A204.1 (cell line): ENCODE results near the gene ARHGAP35.
"Not testable (repeated sequence)": the region's sequence is repeated elsewhere in the genome, so short reads cannot be mapped to it uniquely, and the experiment has no call there.

Source experiments
- FAIRE-seq: peaks from 2 replicates; lab custom pipeline; 2012; peaks lifted over from hg19 to GRCh38; lab: Jason Lieb, UNC

Gene ARHGAP35

DNA sequence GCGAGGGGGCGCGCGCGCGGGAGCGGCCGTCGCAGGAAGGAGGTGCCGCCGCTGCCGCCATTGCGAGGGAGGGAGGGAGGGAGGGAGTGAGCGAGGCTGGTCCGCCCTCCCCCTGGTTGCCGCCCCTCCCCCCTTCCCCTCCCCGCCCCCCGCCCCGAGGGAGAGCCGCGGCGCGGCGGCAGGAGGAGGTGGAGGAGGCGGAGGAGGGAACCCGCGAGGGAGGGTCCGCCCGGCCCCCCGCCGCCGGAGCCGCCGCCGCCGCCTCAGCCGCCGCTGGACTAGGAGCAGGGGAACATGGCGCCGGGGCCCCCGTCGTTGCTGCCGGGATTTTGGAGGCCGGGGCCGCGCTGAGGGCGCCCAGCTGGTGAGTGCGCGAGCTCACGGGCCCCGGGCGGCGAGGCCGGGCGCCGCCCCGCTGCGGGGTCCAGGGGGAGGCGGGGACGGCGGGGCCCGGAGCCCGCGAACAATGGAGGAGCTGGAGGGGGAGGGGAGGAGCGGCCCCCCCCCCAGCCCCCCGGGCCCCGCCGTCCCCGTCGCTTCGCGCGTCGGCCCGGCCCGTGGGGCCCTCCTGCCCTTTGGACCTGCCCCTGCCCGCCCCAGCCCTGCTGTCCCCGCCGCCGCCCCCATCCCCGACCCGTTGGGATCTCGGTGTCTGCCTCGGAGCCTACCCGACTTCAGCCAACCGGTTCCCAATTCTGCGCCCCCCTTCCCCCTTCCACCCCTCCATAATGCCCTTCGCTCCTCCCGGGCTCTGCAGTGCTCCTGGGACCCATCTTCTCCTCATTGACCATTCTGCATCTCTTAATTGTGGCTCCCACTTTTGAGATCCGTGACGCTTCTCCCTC, at the start of gene ARHGAP35:
TSS of gene ARHGAP35 (plus strand) at position 152 of the 845 bp plus-strand sequence. CDS start 57,679 bp downstream, outside the sequence.
- FAIRE-seq, result no peak

DNA sequence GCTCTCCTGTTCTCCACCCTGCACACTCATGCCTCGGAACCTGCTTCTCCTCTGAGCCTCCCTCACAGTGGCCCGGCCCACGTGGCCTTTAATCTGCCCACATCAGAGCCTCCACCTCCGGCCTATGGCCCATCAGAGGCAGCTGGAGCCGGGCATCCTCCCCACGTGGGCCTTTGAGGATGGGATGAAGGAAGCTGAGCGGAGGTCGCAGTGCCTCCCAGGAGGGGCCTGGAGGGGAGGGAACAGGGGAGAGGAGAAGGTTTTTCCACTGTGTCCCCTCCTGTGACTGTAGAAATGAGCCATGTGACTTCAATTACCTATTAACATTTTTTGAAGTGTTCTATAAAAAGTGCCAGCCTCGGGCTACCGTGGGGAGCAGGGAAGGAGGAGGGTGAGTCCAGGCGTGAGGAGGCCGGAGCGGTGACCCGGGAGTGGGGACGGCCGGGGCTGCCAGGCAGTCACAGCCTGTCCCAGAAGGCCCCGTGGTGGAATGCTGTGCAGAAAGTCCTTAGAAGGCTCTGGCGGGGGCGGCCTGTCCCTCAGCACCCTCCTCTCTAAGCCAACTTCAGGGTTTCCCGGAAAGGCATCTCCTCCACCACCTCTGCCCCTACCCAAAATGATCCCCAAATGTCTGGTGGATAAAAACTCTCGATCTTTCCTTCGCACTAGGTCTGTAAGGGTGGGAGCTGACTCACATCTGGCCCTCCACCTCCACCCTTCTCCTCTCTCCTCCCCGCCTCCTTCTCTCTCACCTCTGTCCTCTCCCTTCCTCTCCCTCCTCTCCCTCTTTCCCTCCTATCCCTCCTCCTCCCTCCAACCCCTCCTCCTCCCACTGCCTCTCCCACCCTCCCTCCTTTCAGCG, 47.6 kb upstream of the ARHGAP35 start:
- no peak for FAIRE-seq

DNA sequence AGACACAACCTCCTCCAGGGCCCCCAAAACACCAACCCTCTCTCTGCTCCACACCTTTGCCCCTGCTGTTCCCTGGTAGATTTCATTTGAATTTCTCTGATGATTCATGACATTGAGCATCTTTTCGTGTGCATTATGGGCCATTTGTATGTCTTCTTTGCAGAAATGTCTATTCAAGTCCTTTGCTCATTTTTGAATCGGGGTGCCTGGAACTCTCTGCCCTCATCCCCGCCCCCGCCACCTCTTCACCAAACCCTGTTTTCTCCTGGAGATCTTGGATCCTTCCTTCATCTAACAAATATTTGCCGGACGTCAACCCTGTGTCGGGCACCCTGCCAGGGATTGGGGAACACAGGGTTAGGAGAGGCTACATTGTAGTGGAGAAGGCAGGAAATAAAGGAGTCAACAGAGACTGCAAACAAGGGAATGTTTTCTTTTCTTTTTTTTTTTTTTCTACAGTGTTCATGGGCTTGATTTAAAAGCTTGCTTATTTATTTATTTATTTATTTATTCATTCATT, 46.9 kb upstream of the ARHGAP35 start:
- no peak for FAIRE-seq

DNA sequence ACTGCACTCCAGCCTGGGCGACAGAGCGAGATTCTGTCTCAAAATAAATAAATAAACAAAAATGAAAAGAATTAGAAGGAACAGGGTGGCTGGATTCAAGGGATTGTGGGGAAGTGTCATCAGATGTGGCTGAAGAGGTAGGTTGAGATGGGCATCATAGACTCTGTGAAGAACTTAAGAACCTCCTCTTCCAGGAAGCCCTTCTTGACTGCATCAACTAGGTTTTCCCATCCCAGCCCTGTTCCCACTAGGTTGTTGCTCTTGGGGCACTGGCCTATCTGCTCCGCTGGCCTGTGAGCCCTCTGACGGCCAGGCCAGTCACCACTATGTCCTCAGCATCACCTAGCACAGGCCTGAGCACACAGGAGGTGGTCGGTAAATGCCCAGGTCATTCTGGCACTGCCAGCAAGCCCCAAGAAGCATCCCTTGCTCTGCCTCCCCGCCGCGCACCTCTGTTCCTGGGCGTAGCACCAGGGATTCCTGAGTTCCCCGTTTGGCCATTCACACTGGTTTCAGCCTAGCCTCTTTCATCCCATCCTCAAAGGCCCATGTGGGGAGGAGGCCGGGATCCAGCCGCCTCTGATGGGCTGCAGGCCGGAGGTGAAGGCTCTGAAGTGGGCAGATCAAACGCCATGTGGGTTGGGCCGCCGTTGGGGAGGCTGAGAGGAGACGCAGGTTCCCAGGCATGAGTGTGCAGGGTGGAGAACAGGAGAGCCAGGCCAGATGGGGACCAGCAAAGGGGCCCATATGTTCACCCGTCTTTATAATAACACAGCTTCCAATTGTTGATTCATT, 44.8 kb upstream of the ARHGAP35 start:
- FAIRE-seq, result no peak

DNA sequence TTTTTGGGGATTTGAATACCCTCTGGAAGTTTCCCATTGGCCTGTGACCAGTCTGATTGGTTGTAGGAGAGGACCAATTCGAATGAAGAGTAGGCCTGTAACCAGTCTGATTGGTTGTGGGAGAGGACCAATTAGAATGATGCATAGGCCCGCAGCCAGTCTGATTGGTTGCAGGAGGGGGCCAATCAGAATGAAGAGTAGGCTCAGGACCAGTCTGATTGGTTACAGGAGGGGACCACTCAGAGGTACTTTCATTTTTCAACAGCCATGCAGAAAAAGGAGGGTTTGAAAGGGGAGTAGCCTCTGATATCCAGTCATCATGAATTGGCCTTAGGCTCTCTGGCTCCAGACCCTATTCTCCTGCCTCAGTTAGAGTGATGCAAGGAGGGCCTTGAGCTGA, 42.0 kb upstream of the ARHGAP35 start:
- FAIRE-seq, result no peak

DNA sequence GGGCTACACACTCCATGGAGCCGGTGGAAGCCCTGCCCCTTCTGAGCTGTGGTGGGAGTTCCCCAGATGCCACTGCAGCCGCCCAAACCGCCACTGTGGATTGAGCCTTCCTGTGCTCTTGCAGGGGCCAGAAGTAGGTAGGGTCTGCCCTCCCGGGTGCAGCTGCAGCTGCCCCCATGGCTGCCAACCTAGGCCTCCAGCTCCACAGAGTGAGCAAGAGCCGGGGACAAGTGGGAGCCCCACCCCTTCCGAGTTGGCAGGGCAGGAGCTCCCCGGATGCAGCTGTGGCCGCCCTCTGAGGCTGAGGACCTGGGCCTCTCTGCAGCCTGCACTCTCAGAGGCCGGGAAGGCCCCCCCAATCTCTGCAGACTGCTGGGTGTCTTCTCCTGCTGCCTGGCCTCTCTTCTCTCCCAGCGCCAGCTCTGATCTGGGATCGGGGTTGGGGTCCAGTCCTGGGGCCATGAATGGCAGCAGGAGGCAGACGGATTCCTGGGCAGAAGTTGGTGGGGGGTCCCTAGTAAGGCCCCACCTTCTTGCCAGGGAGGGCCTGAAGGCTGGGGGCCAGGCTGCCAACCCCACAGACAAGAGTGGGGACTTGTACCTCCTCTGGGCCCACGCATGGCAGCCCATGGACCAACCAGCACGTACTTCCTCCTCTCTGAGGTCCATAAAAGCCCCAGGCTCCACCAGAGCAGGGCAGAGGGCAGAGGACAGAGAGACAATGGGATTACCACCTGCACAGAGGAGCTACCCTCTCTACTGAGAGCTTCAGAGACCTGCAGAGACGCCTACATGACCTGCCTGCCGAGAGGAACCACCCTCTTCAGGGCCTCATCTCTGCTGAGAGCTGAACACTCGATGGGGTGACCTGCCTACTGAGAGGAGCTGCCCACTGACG, 39.0 kb upstream of the ARHGAP35 start:
- FAIRE-seq, result no peak

DNA sequence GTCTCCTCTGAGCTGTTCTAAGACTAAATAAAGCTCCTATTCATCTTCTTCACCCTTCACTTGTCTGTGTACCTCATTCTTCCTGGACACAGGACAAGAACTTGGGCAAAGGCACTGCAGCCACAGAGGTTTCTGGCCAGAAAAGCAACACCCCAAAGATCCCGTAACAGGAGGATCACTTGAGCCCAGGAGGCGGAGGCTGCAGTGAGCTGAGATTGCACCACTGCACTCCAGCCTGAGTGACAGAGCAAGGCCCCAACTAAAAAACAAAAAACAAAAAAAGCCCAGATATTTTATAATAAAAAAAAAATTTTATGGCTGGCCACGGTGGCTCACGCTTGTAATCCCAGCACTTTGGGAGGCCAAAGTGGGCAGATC, 38.4 kb upstream of the ARHGAP35 start:
- FAIRE-seq, result not testable (repeated sequence)

DNA sequence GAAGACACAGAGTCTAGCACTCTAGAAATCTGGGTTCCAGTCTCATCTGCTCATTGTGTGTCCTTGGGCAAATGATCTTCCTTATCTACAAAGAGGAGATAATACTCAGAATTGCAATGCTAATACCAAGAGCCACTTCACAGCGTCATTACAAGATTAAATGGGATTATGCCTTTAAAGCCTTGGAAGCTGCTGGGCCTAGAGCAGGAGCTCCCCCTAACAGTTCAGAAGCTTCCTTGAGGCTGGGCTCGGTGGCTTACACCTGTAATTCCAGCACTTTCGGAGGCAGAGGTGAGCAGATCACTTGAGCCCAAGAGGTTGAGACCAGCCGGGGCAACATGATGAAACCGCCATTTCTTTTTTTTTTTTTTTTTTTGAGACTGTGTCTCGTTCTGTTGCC, 37.7 kb upstream of the ARHGAP35 start:
- no peak for FAIRE-seq

DNA sequence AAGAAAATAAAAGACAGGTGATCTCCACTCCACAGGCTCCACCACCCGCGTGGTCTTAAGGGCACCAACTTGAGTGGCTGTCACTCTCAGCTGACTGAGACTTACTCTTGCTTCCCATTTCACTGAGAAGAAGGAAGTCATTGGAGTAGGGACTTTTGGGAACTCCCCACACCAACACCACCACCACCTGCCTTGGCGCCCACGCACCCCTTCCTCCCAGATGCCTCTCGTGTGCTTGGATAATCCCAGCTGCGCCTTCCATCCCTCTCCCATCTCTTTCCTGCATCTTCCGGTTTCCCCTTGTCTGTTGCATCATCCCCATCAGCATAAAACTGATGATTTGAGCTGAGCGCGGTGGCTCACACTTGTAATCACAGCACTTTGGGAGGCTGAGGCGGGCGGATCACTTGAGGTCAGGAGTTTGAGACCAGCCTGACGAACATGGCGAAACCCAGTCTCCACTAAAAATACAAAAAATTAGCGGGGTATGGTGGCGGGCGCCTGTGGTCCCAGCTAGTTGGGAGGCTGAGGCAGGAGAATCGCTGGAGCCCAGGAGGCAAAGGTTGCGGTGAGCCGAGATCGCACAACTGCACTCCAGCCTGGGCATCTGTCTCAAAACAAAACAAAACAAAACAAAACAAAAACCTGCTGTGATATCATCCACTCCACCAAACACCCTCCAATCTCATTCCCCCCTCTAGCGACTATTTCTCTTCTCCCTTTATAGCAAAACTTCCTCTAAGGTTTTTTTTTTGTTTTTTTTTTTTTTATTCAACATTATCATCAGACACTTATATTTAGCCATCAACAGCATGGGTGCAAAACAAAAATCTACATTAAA, 35.7 kb upstream of the ARHGAP35 start:
- FAIRE-seq, result no peak

DNA sequence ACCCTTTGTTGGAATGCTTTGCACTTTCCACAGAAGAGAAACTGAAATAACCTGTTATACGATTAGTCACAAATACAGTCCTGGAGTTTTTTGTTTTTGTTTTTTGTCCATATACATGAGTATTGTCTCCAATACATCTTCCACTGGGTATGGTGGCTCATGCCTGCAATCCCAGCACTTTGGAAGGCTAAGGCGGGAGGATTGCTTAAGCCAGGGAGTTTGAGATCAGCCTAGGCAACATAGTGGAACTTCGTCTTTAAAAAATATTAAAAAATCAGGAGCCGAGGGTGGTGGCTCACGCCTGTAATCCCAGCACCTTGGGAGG, 35.1 kb upstream of the ARHGAP35 start:
- FAIRE-seq, result no peak

DNA sequence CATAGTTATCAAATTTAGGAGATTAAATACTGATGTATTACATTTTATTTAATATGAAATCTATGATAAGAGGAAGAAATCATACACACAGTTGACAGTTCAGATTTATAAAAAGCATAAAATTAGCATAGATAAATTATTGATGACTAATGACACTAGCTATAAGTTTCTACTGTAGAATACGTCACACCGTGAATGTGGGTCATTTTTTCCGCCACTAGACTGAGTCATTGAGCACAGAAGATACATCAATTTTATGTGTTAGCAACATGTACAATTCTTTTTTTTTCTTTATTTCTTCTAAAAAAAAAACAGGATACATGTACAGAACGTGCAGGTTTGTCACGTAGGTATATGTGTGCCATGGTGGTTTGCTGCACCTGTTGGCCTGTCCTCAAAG, 32.3 kb upstream of the ARHGAP35 start:
- FAIRE-seq, result no peak

DNA sequence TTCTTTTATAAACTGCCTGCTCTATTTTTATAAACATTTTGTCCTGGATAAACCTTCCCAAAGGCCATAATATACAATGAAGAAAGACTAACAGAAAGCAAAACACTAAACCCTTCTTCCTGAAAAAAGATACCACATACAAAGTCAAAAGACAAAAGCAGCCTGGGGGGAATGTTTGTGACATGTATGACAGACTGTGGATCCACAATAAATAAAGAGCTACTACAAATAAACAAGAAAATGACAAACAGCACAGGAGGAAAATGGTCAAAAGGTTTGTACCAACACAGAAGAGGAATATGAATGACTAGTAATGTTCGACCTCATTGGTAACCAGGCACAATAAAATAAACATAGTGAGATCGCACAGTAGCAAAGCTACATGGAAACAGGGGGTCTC, 29.9 kb upstream of the ARHGAP35 start:
- no peak for FAIRE-seq

DNA sequence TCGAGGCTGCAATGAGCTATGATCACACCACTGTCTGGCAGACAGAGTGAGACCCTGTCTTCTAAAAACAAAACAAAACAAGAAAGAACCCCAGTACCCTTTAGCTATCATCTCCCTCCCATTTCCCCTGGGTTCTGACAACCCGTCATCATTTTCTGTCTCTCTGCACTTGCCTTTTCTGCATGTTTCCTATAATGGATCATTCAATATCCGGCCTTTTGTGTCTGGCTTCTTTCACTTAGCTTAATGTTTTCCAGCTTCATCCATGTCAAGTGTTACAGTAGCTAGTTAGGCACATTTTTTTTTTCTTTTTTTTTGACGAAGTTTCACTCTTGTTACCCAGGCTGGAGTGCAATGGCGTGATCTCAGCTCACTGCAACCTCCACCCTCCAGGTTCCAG, 26.7 kb upstream of the ARHGAP35 start:
- FAIRE-seq, result no peak

DNA sequence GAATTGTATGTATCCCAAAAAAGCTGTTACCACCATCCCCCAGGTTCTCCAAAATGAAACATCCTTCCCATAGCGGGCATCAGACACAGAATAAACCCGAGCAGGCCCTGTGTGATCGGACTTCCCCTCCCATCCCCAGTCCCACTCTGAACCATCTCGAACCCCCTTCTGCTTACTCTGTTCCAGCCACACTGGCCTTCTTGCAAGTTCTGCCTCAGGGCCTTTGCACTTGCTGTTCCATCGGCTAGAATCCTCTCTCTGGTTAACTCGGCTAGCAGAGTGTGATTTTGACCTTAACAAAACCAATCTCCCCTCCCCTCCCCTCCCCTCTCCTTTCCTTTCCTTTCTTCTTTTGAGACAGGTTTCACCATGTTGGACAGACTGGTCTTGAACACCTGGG, 25.8 kb upstream of the ARHGAP35 start:
- no peak for FAIRE-seq

DNA sequence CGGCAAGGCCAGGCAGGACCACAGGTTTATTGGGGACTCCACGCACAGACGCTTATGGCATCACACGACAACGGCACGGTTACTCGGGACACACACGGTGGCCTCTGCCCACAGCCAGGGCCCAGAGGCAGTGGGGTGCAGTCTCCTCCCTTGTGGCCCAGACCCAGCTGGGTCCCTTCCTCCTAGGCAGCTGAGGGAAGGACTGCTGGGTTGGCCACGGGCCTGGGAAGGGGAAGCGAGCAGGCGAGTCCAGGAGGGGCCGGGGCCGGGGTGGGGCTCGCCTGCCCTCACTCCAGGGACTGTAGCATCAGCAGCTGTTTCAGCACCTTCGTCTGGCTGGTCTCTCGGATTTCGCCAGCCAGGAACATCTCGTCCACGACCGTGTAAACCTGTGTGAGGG, 22.6 kb upstream of the ARHGAP35 start:
- no peak for FAIRE-seq

DNA sequence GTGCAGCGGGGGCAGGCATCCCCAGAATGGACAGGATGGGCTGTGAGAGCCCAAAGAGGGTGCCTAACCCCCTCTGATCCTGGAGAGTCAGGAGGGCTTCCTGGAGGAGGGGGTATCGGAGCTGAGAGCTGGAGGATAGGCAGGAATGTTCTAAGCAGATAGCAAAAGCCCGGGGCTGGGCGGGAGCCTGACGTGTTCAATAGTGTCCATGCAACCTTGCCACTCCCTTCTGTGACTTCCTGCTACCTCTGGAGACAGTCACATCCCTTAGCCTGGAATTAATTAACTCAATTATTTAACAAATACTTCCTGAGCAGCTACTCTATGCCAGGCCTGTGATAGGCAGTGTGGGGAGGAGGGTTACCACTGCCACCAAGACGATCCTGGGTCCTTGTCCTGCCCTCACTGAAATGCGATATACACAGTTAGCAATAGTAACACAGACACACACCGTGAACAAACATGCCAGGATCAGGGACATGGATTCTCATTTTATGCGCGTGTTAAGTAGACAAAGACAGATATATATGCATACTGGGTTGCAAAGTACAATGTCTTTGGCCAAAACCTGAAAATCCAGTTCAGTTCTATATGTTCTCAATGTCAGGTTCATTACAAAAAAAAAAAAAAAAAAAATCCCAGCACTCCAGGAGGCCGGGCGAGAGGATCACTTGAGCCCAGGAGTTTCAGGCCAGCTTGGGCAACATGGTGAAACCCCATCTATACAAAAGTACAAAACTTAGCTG, 20.9 kb upstream of the ARHGAP35 start:
- no peak for FAIRE-seq

DNA sequence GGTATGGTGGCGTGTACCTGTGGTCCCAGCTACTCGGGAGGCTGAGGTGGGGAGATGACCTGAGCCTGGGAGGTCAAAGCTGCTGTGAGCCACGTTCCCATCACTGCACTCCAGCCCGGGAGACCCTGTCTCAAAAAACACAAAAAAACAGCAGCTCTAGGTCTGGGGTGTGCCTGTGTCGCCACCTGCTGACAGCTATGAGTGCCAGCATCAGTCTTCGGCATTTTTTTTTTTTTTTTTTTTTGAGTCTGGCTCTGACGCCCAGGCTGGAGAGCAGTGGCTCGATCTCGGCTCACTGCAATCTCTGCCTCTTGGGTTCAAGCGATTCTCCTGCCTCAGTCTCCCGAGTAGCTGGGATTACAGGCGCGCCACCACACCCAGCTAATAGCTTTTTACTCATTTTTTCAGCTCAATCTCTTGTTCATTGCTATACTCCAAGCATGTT, 20.3 kb upstream of the ARHGAP35 start:
- FAIRE-seq, result no peak

DNA sequence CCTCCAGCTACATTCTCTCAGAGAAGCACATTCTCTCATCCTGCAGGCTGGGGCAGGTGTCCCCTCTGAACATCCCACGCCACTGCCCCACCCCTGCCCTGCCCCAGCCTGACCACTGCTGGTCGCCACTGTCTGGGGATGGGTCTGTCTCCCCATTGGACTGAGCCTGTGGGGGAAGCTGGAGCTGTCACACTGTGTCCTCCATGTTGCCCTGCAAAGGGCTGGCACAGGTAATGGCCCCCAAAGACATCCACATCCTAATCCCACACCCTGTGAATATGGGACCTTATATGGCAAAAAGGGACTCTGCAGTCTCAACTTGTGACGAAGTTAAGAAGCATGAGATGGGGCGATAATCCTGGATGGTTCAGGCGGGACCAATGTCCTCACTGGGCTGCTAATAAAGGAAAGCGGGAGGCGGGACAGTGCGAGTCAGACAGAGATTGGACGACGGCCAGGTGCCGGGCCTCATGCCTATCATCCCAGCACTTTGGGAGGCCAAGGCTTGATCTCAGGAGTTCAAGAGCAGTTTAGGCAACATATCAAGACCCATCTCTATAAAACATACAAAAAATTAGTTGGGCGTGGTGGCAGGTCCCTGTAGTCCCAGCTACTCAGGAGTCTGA, 19.2 kb upstream of the ARHGAP35 start:
- no peak for FAIRE-seq

DNA sequence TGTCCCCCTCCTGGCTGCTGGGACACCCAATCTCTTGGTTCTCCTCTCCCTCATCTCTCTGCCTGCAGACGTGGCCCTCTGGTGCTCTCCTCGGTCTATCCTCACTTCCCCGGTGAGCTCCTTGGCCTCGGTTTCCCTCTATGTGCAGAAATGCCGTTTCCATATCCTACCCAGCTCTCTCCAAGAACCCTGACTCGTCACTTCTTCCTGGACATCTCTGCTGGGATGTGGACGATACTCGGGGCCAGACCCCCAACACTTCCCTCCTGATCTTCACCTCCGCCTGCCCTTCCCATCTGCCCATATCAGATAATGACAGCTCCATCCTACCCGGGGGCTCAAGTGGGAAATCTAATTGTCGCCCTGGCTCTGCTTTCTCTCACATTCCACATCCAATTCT, 18.0 kb upstream of the ARHGAP35 start:
- no peak for FAIRE-seq
